HG02884 (cell line): Measurements from ENCODE around the gene PRDX6.
"Not testable (repeated sequence)": the region's sequence is repeated elsewhere in the genome, so short reads cannot be mapped to it uniquely, and the experiment has no call there.

Experiments used
- ATAC-seq: cut with Tn5 transposase; IDR thresholded peaks from one replicate; pipeline ENCODE4 v1.9.1; 2021; ENCODE audit warnings: mild to moderate bottlenecking, moderate library complexity; ENCODE audit not compliant: unreplicated experiment

PRDX6 gene, protein sequence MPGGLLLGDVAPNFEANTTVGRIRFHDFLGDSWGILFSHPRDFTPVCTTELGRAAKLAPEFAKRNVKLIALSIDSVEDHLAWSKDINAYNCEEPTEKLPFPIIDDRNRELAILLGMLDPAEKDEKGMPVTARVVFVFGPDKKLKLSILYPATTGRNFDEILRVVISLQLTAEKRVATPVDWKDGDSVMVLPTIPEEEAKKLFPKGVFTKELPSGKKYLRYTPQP

DNA sequence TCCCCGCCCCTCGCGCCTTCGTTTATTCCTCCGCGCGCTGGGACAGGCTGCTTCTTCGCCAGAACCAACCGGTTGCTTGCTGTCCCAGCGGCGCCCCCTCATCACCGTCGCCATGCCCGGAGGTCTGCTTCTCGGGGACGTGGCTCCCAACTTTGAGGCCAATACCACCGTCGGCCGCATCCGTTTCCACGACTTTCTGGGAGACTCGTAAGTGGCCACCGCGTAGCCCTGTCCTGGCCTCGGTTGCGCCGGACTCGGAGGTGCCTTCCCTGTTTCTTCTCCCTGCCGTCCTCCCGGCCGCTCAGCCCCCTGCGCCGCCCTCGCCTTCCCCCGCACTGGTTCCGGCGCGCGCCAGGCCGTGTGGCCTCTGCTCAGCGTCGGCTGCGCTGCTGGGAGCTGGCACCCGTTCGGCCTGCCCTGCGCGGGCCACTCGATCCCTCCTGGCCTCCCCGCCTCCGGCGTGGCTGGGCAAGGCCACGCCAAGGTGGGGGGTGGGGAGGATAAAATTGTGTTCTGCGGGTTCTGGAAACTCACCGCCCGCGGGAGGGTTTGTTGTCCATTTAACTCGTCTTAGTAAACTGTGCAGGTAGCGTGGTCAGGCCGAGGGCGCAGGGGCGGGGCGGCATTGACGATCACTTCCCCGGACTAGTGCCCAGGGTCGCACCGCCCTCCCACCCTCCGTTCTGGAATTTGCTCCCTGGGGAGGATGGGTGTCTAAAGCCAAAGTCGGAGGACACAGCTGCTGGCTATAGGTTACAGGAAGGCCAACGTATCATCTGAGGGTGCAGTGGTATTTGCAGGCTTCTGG is at the start of gene PRDX6:
Gene PRDX6, plus strand, starts transcription at position 50 of the 808 bp plus-strand sequence. Its CDS starts 63 bp downstream, at position 113.
- peak; percentile 56 for ATAC-seq

- ATAC-seq, result peak; percentile 81
Observed at GRCh38 chr1:173429471-173430402, 47.4 kb upstream of the PRDX6 start.

- ATAC-seq, result no peak
Observed at GRCh38 chr1:173430677-173431303, 46.3 kb upstream of the PRDX6 start.

DNA sequence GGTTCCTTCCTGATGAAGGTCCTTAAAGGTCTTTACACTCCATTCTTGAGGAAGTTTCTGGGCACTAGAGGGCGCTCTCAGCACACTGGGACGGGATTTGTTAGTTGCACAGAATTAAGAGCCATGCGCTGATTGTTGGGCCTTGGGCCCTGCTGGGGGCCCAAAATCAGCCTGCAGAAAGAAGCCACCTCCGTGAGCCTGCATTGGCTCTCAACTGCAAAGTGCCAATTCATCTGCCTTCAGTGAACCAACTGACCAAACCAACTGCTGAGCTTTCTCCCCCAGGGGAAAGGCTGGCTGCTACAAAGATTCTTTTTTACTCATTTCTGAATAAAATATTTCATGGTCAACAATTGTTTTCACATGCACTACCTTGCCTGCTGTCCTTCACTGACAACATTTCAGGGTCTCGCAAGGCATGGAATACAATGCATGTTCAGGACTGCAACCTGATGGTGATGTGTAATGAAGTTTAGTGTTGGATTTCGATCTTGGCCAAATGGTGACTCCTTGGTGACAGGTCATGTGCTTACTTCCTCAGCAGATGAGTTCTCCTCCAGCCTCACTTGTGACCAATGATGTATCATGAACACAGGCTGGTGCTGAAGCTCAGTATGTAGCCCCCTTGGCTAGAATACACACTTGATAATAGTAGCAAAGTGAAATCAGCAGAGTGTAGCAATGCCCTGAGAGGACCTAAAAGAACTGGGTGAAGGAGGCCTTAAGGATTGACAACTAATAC is 45.7 kb upstream of the PRDX6 start:
- no peak for ATAC-seq

DNA sequence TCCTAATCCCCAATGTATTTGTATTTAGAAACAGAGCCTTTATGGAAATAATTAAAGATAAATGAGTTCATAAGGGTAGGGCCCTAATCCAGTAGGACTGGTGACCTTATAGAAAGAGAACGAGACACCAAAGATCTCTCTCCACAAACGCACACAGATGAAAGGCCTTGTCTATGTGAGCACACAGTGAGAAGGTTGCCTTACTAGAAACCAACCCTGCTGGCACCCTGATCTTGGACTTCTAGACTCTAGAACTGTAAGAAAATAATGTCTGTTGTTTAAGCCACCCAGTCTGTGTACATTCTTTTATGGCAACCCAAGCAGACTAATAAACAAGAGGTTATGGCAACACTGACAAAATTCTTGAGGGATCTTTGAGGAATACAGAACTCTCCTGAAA is 44.8 kb upstream of the PRDX6 start:
- no peak for ATAC-seq

DNA sequence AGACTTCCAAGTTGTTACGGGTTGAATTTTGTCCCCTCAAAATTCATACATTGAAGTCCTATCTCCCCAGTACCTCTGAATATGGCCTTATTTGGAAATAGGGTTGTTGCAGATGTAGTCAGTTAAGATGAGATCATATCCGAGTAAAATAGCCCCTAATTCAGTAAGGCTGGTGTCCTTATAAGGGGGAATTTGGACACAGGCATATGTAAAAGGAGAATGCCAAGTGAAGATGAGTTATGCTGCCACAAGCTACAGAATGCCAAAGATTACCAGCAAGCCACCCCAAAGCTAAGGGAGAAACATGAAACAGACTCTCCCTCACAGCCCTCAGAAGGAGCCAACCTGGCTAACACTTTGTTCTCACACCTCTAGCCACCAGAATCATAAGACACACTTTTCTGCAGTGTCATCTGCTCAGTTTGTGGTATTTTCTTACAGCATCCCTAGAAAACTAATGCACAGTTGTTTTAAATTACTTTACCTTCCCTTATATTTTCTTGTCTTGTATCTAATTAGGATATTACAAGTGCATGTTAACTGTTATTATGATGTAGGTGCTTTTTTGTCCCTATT is 43.3 kb upstream of the PRDX6 start:
- ATAC-seq, result no peak

- no peak for ATAC-seq
Observed at GRCh38 chr1:173436841-173437428, 40.2 kb upstream of the PRDX6 start.

GRCh38 chr1:173438675-173439074 is 38.5 kb upstream of the PRDX6 start:
- ATAC-seq, result no peak

DNA sequence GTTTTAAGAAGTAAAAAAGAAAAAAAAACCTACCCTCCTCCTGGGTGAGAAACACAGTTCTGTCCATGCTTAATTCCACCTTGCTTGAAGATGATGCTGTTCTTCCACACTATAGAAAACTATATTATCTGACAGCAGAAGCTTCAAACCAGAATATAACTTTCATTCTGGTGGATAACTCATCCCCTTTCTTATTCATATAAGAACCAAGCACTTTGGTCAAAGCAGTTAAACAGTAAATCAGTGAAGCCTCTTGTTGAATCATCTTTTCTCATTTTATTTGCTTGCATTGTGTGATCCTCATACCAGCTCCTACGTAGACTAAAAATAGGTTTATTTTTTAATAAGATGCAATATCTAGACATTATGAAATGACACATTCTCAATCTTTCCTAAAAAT is 36.7 kb upstream of the PRDX6 start:
- ATAC-seq, result no peak

GRCh38 chr1:173444757-173445156 is 32.4 kb upstream of the PRDX6 start:
- no peak for ATAC-seq

DNA sequence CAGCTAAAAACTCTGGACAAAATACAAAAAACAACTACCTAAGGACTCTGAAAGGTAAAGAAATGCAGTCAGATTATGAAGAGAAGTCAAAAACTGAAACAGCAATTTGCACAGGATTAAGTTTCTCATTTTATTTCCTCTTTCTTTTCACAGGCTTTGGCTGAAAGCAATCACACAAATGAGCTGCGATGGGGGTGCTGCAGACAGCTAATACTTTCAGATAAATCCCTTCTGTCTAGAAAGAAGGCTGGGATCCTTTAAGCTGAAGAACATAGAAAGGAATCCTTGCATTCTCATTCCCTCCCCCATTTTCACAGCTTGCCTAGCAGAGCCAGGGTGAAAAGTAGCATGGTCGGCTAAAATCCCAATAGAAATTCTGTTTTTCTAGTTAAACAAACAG is 32.0 kb upstream of the PRDX6 start:
- no peak for ATAC-seq

- no peak for ATAC-seq
Observed at GRCh38 chr1:173445656-173446055, 31.5 kb upstream of the PRDX6 start.

DNA sequence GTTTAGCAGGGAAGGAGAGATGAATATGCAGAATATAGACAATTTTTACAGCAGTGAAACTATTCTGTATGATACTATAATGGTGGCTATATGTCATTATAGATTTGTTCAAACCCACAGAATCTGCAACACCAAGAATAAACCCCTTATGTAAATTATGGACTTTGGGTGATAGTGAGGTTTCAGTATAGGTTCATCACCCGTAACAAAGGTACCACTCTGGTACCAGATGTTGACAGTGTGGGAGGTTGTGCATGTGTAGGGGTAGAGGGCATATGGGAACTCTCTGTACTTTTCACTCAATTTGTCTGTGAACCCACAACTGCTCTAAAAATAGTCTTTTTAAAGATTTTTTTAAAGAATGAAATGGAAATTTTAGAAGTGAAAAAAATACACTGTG is 29.9 kb upstream of the PRDX6 start:
- ATAC-seq, result no peak

DNA sequence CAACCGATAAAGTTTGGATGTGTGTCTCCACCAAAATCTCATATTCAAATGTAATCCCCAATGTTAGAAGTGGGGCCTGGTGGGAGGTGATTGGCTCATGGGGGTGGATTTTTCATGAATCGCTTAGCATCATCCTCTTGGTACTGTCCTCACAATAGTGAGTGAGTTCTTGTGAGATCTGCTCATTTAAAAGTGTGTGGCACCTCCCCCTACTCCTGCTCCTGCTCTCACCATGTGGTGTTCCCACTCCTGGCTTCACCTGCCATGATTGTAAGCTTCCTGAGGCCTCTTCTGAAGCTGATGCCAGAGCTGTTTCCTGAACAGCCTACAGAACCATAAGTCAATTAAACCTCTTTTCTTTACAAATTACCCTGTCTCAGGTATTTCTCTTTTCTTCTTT is 28.2 kb upstream of the PRDX6 start:
- no peak for ATAC-seq

GRCh38 chr1:173451981-173452380 is 25.2 kb upstream of the PRDX6 start:
- ATAC-seq, result no peak

- no peak for ATAC-seq
Observed at GRCh38 chr1:173453982-173454381, 23.2 kb upstream of the PRDX6 start.

GRCh38 chr1:173454966-173455524 is 22.1 kb upstream of the PRDX6 start:
- ATAC-seq, result no peak

GRCh38 chr1:173459885-173460284 is 17.2 kb upstream of the PRDX6 start:
- no peak for ATAC-seq

GRCh38 chr1:173462666-173463065 is 14.5 kb upstream of the PRDX6 start:
- ATAC-seq, result not testable (repeated sequence)
